Right lobe of liver (tissue), 6 donors: ENCODE data around the gene ACSL5. TPM values are rescaled to one million over a fixed set of nuclear protein-coding genes. Genes with fewer than 3 reads are reported as not detected.

Source experiments
- ATAC-seq, 4 donors: fragments of 200-7000 bp; cut with Tn5 transposase; one replicate each; pipeline ENCODE4 v1.9.1; 2020; ENCODE audit warnings: mild to moderate bottlenecking in 4 of 4, moderate library complexity in 4 of 4
- DNase-seq, 3 donors: peaks; one replicate each; pipeline ENCODE4 v3.0.0-alpha.2; 2020
- H3K27ac ChIP-seq, 3 donors: fragments of 200-600 bp; one replicate each; pipeline ENCODE4 v1.8.0; 2022
- H3K27me3 ChIP-seq, 2 donors: fragments of 200-600 bp; one replicate each; pipeline ENCODE4 v1.8.0; 2022
- H3K36me3 ChIP-seq, 4 donors: fragments of 200-600 bp; sonication (generic) in 1 of 4; one replicate each; pipeline versions ENCODE4 v1.5.1 to v1.8.0; 2017 to 2022; ENCODE audit warnings: control low read depth in 1 of 4
- H3K4me1 ChIP-seq, 4 donors: fragments of 200-600 bp; sonication (generic) in 1 of 4; one replicate each; pipeline versions ENCODE4 v1.5.1 to v1.8.0; 2017 to 2022; ENCODE audit warnings: control low read depth in 1 of 4
- H3K4me3 ChIP-seq, 3 donors: fragments of 200-600 bp; one replicate each; pipeline ENCODE4 v1.8.0; 2022
- H3K9me3 ChIP-seq, 4 donors: fragments of 200-600 bp; sonication (generic) in 1 of 4; one replicate each; pipeline versions ENCODE4 v1.5.1 to v1.8.0; 2017 to 2022; ENCODE audit warnings: control low read depth in 1 of 4
- POLR2A ChIP-seq: fragments of 450-650 bp; IDR thresholded peaks from one replicate; pipeline ENCODE4 v1.6.1; 2017; ENCODE audit warnings: antibody characterized with exemption, mild to moderate bottlenecking
- WGBS: methylation state at CpG from one replicate; pipeline ENCODE4 v1.1.6; 2018; ENCODE audit warnings: low coverage, low lambda C conversion rate; ENCODE audit not compliant: insufficient coverage; ENCODE audit errors: missing lambda C conversion rate; 5-methylcytosine and 5-hydroxymethylcytosine counted together
- intact Hi-C, 2 donors: fragments of 100-400 bp; cut with DNase I; formaldehyde crosslinking; loops; one replicate each; pipeline versions ENCODE4 v1.11.2 to v1.14.1; 2022
- total RNA-seq, 6 experiments: library from RNA; depleted of rRNA in 2 of 6; stranded (reverse); fragments of >200 nt in 2 of 6; fragmentation: NEBNext Ultra II Directional in 3 of 6; extraction: Animal tissue kit (Norgen Biotek cat#: 25700) in 3 of 6; gene quantifications; one replicate each; pipeline versions ENCODE4 v1.1.0 to v1.2.4, GENCODE V29; 2016 to 2023
- TF ChIP-seq, protein P1 (sequence below), 4 donors: fragments of 200-600 bp in 3 of 4; fragments of 450-650 bp in 1 of 4; IDR thresholded peaks; one replicate each; pipeline versions ENCODE4 v1.5.1 to v1.8.0; 2016 to 2022; ENCODE audit warnings: antibody characterized with exemption in 4 of 4, mild to moderate bottlenecking in 2 of 4
- donor health status: DM: no; HTN: yes; CAD: no.
- donor health status: DM: no; HTN: no; CAD: no.
- donor health status: DM: no; HTN: no; CAD: no.
- donor health status: DM: no; HTN: yes; CAD: no.
- donor health status: DM: no; HTN: yes; CAD: no.

Gene ACSL5
- total RNA-seq, 6 experiments from 2014 or later: 35.1 to 92.4 (median 73.8) TPM

DNA sequence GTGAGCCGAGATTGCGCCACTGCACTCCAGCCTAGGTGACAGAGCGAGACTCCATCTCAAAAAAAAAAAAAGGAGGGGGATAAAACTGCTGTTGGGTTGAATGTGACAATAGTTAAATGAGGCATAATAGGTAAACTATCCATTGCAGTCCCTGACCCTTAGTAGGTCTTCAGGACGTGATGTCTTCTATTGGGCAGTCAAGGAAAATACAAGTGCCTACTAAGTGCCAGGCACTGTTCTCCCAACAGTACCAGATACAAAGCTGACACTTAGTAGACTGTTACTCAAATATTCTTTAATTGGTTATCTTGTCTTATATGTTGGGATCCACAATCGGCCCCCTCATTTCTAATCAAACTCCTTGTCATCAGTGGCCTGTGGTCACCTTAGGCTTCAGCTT, 27.1 kb upstream of the ACSL5 start:
- Histone ChIP-seq H3K4me1 (peaks cover 0 to 23% (median 2%) of the 10 kb centered on the region in 4 donors), H3K27me3 (no peaks in the 10 kb centered on the region), H3K4me3 (no peak overlapping the region), H3K9me3 (no peaks in the 10 kb centered on the region), H3K27ac (no peak overlapping the region), H3K36me3 (no peaks in the 10 kb centered on the region)
- TF ChIP-seq, protein P1, sequence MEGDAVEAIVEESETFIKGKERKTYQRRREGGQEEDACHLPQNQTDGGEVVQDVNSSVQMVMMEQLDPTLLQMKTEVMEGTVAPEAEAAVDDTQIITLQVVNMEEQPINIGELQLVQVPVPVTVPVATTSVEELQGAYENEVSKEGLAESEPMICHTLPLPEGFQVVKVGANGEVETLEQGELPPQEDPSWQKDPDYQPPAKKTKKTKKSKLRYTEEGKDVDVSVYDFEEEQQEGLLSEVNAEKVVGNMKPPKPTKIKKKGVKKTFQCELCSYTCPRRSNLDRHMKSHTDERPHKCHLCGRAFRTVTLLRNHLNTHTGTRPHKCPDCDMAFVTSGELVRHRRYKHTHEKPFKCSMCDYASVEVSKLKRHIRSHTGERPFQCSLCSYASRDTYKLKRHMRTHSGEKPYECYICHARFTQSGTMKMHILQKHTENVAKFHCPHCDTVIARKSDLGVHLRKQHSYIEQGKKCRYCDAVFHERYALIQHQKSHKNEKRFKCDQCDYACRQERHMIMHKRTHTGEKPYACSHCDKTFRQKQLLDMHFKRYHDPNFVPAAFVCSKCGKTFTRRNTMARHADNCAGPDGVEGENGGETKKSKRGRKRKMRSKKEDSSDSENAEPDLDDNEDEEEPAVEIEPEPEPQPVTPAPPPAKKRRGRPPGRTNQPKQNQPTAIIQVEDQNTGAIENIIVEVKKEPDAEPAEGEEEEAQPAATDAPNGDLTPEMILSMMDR (IDR thresholded peaks at IDR 0.05): no peak
- no peak for TF ChIP-seq POLR2A
- DNase-seq (no peak), ATAC-seq (no peak)
- 55% methylated on average over 2 of the region's 5 CpGs for WGBS
- intact Hi-C loops: no loop called here

DNA sequence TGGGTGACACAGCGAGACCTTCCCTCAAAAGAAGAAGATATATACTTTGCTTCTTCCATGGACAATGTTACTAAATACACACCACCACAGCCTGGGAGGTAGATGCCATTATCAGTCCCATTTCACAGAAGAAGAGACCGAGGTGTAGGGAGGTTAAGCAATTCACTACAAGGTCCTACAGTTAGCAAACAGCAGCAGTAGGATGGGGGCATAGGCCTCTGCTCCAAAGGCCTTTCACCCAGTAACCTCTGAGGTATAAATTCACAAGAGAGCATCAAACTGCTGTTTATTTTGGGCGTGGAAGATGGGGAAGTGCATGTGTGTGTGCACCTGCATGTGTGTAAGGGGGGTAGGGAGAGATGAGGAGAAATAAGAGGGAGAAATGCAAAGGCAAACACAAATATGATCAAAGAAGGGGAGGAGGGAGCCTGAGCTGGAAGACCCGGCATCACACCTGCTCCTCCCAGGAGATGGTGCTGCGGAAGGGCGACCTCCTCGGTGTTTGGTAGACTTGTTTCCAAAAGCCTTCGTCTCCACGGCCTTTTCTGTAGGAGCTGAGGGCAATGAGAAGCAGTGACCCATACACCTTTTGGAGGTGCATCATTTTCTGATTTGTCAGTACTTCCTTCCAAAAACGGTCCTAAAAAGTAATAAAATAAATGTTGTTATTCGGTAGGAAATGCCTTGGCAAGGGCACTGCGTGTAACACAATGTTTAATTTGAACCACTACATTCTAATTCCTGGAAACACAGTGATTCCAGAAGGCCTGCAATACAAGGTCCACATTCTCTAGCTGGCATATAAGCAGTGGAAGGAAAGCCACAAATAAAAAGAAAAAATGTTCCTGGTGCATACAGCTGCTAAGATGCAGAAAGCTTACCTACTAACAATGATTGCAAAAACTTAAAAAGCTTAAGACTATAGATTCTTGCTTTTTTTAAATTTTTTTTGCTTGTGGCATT, 25.9 kb upstream of the ACSL5 start:
- no peaks in the 10 kb centered on the region for H3K9me3 ChIP-seq
- H3K4me3 ChIP-seq: no peak overlapping the region
- intact Hi-C loops: no loop called here
- no peaks in the 10 kb centered on the region for H3K27me3 ChIP-seq
- 37% methylated on average over 10 of the region's 12 CpGs for WGBS
- no peak for DNase-seq
- H3K4me1 ChIP-seq: peaks cover 0 to 27% (median 3%) of the 10 kb centered on the region in 4 donors
- peak overlapping the region in 2 of 3 donors; percentile 19 to 56 for H3K27ac ChIP-seq
- no peak for TF ChIP-seq POLR2A
- H3K36me3 ChIP-seq: no peaks in the 10 kb centered on the region
- peak; percentile 71 to 83 (median 76) for ATAC-seq

DNA sequence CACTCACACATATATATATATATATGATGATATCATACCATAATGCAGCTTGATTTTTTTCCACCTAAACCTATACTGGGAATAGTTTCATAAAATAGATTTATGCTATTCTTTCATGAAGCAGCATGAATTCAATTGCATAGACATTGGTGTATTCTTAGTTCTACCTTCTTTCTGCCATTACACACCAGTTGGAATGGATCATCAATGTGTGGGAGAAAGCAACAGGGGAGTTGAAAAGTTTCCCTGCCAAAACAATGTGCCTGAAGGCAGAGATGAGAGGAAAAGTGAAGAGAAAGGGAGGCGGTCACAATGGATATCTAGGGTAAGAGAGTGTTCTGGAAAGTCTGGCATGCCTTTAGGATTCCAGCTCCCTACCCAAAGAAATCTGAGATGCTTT, 25.2 kb upstream of the ACSL5 start:
- H3K36me3 ChIP-seq: no peaks in the 10 kb centered on the region
- no peak for DNase-seq
- intact Hi-C loops: no loop called here
- H3K27ac ChIP-seq: no peak overlapping the region
- peaks cover 0 to 27% (median 3%) of the 10 kb centered on the region in 4 donors for H3K4me1 ChIP-seq
- TF ChIP-seq, protein P1 (IDR thresholded peaks at IDR 0.05): no peak
- no peak for TF ChIP-seq POLR2A
- no peaks in the 10 kb centered on the region for H3K9me3 ChIP-seq
- WGBS: 100% methylated on average over 1 of the region's 1 CpG
- H3K4me3 ChIP-seq: no peak overlapping the region
- no peaks in the 10 kb centered on the region for H3K27me3 ChIP-seq
- no peak for ATAC-seq

DNA sequence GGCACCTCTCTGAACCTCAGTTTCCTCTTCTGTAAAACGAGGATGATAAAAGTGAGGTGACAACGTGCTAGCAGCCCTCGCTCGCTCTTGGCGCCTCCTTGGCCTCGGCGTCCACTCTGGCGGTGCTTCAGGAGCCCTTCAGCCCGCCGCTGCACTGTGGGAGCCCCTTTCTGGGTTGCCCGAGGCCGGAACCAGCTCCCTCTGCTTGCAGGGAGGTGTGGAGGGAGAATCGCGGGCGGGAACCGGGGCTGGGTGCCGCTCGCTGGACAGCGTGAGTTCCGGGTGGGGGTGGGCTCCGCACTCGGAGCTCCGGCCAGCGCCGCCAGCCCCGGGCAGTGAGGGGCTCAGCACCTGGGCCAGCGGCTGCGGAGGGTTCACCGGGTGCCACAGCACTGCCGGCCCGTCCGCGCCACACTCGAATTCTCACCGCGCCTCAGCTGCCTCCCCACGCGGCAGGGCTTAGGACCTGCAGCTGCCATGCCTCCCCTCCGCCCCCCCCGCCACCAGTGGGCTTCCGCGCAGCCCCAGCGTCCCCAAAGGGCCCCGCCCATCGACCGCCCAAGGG, 24.3 kb upstream of the ACSL5 start:
- no peak overlapping the region for H3K4me3 ChIP-seq
- intact Hi-C loops: no loop called here
- H3K4me1 ChIP-seq: peaks cover 0 to 27% (median 3%) of the 10 kb centered on the region in 4 donors
- ATAC-seq (no peak), DNase-seq (no peak)
- TF ChIP-seq, protein P1 (IDR thresholded peaks at IDR 0.05): no peak
- no peak for TF ChIP-seq POLR2A
- H3K36me3 ChIP-seq: no peaks in the 10 kb centered on the region
- no peaks in the 10 kb centered on the region for H3K9me3 ChIP-seq
- no peak overlapping the region for H3K27ac ChIP-seq
- H3K27me3 ChIP-seq: no peaks in the 10 kb centered on the region
- WGBS: 80% methylated on average over 1 of the region's 46 CpGs

DNA sequence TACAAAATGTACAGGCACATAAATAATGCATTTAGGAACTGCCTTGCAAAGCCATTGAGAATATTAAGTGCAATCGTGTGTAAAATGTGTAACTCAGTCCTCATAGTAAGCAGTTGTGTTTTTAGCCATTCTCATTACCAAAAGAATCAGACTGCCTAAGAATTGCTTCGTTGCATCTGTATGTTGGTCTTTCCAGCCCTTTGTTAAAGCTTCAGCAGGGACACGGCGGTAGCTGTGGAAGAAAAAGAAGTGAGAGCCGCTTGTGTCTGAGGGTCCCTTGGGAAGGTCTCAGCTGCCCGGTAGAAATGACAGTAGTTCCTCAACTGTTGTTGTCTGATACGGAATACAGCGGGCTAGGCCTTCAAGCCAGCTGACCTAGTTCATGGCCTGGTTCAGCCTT, 22.8 kb upstream of the ACSL5 start:
- no peak for TF ChIP-seq POLR2A
- TF ChIP-seq, protein P1 (IDR thresholded peaks at IDR 0.05): no peak
- Histone ChIP-seq H3K9me3 (no peaks in the 10 kb centered on the region), H3K4me3 (no peak overlapping the region), H3K4me1 (peaks cover 0 to 27% (median 3%) of the 10 kb centered on the region in 4 donors), H3K36me3 (no peaks in the 10 kb centered on the region), H3K27ac (no peak overlapping the region), H3K27me3 (no peaks in the 10 kb centered on the region)
- intact Hi-C loops: no loop called here
- WGBS: 94% methylated on average over 1 of the region's 8 CpGs
- DNase-seq: no peak
- no peak for ATAC-seq
